ENCODE data around the gene CD320.
"Not testable (repeated sequence)": the region's sequence is repeated elsewhere in the genome, so short reads cannot be mapped to it uniquely, and the experiment has no call there.

Gene CD320

GRCh38 chr19:8307965-8308866, at the start of gene CD320:
Gene CD320, minus strand, starts transcription at chr19:8308358. Its CDS starts 68 bp downstream, at chr19:8308290.
- DNase-seq (ENCODE audit: low read depth in 2 of 2, low spot score in 1 of 2) = peak; percentile 64 to 66

GRCh38 chr19:8357007-8357521, 48.9 kb upstream of the CD320 start:
- DNase-seq (ENCODE audit: low read depth in 2 of 2, low spot score in 1 of 2) = no peak

GRCh38 chr19:8355631-8356402, 47.7 kb upstream of the CD320 start:
- DNase-seq (ENCODE audit: low read depth in 2 of 2, low spot score in 1 of 2) = no peak

GRCh38 chr19:8352845-8353244, 44.7 kb upstream of the CD320 start:
- not testable (repeated sequence) for DNase-seq (ENCODE audit: low read depth in 2 of 2, low spot score in 1 of 2)

GRCh38 chr19:8352134-8352827, 44.1 kb upstream of the CD320 start:
- DNase-seq (ENCODE audit: low read depth in 2 of 2, low spot score in 1 of 2) = no peak

GRCh38 chr19:8349629-8350372, 41.6 kb upstream of the CD320 start:
- not testable (repeated sequence) for DNase-seq (ENCODE audit: low read depth in 2 of 2, low spot score in 1 of 2)

- no peak for DNase-seq (ENCODE audit: low read depth in 2 of 2, low spot score in 1 of 2)
These were observed 35.3 kb upstream of the CD320 start for GRCh38 chr19:8343483-8343844.

GRCh38 chr19:8342684-8343482, 34.7 kb upstream of the CD320 start, which contains the start of gene KANK3:
Gene KANK3, minus strand, starts transcription at chr19:8343262. Its CDS starts 5,434 bp downstream, at chr19:8337828.
- DNase-seq (ENCODE audit: low read depth in 2 of 2, low spot score in 1 of 2) = peak; percentile 75 to 84

- DNase-seq (ENCODE audit: low read depth in 2 of 2, low spot score in 1 of 2) = no peak
These were observed 34.1 kb upstream of the CD320 start for GRCh38 chr19:8342316-8342683.

- not testable (repeated sequence) for DNase-seq (ENCODE audit: low read depth in 2 of 2, low spot score in 1 of 2)
These were observed 33.3 kb upstream of the CD320 start for GRCh38 chr19:8341504-8341903.

GRCh38 chr19:8340341-8341096, 32.4 kb upstream of the CD320 start:
- DNase-seq (ENCODE audit: low read depth in 2 of 2, low spot score in 1 of 2) = no peak

GRCh38 chr19:8338835-8339234, 30.7 kb upstream of the CD320 start:
- DNase-seq (ENCODE audit: low read depth in 2 of 2, low spot score in 1 of 2) = no peak

GRCh38 chr19:8337728-8338127, 29.6 kb upstream of the CD320 start:
- no peak for DNase-seq (ENCODE audit: low read depth in 2 of 2, low spot score in 1 of 2)

- no peak for DNase-seq (ENCODE audit: low read depth in 2 of 2, low spot score in 1 of 2)
These were observed 28.5 kb upstream of the CD320 start for GRCh38 chr19:8336660-8337059.

- DNase-seq (ENCODE audit: low read depth in 2 of 2, low spot score in 1 of 2) = no peak
These were observed 28.0 kb upstream of the CD320 start for GRCh38 chr19:8336072-8336569.

- no peak for DNase-seq (ENCODE audit: low read depth in 2 of 2, low spot score in 1 of 2)
These were observed 27.3 kb upstream of the CD320 start for GRCh38 chr19:8335343-8336071.

- no peak for DNase-seq (ENCODE audit: low read depth in 2 of 2, low spot score in 1 of 2)
These were observed 26.5 kb upstream of the CD320 start for GRCh38 chr19:8334458-8335342.

All from stimulated activated CD8-positive, alpha-beta memory T cell treated with anti-CD3 and anti-CD28 coated beads, Interleukin-4, amount 100 ng/mL, for 1 hour (primary cell).